ENCODE measurements around the gene RALY. TPM values are rescaled to one million over a fixed set of nuclear protein-coding genes. Genes with fewer than 3 reads are reported as not detected.

The RALY gene
- total RNA-seq, 1 experiment from 2014 or later: 164 TPM

DNA sequence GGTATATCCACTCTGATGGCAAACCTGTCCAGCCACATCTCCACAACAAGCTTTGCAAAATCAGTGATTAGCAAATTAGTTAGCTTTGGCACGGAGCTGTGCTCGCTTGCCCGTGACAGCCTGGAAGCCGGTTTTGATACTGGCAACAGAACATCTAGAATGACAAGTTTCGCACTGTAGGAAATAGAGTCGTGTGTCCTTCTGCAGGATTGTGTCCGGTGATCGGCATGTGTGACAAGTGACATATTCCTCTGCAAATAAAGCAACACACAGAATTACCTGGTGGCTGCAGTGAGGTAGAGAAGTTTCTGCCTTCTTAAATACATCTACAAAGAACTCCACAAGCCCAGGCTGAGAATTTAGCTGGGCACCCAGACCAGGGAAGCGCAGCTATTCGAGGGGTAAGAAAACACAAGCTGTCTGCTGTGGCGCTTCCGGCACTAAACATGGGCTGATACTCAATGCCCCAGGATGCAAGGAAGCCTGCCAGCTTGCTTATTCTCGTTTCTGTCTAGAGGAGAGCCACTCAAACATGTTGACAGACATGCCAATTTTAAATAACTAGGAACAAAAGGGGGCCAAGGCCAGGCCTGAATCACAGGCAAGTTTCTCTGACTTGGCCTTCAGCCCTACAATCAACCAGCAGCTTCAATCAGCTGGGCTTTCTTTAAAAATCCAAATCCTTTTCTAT lies 96.1 kb downstream of the RALY start:
- no TSS peak for BruUV-seq (replicated peaks)

DNA sequence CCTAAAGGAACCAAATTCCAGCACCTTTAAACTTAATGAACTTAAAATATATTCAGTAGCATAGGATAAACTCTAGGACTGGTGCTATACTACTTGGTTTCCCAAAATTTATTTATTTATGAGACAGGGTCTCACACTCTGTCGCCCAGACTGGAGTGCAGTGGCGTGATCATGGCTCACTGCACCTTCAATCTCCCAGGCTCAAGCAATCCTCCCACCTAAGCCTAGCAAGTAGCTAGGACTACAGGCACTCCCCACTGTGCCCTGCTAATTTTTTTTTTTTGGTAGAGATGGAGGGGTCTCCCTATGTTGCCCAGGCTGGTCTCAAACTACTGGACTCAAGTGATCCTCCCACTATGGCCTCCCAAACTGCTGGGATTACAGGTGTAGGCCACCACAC lies 96.9 kb downstream of the RALY start:
- Histone ChIP-seq H3K27ac (ENCODE audit: low read length) (no peak overlapping the region), H3K9me3 (ENCODE audit: control insufficient read depth, insufficient read depth, low read depth, low read length) (no peaks in the 10 kb centered on the region), H3K4me3 (ENCODE audit: low read depth in 2 of 2, low read length in 2 of 2) (no peak overlapping the region), H3K27me3 (ENCODE audit: control insufficient read depth, insufficient read depth, low read length) (no peaks in the 10 kb centered on the region), H3K36me3 (ENCODE audit: control insufficient read depth, insufficient read depth, low read length) (peaks cover 53% of the 10 kb centered on the region), H3K4me1 (ENCODE audit: control insufficient read depth, insufficient read depth, low read length) (no peaks in the 10 kb centered on the region)
- in situ Hi-C loops (cut with HindIII; ENCODE audit: low pct_unique_long_range_greater_than_20kb, low sequenced_read_pairs): no loop called here
- intact Hi-C loops (cut with micrococcal nuclease; ENCODE audit: unreplicated experiment): no loop called here
- DNase-seq (ENCODE audit: low read depth, low spot score) (no peak), ATAC-seq (no peak)
- no peak for TF ChIP-seq CTCF (IDR thresholded peaks at IDR 0.05)
- TF ChIP-seq TCF7L2 (IDR thresholded peaks at IDR 0.05; ENCODE audit: low read depth, low read length): no peak
- POLR2A ChIA-PET: no interaction called here
- CTCF ChIA-PET: no interaction called here
- BruUV-seq (replicated peaks): no TSS peak

More for the DNA sequence above, 96.1 kb downstream of the RALY start:
- no peak overlapping the region for H3K27ac ChIP-seq (ENCODE audit: low read length)
- ATAC-seq (no peak), DNase-seq (ENCODE audit: low read depth, low spot score) (no peak)
- intact Hi-C loops (cut with micrococcal nuclease; ENCODE audit: unreplicated experiment) (no loop called here), in situ Hi-C loops (cut with HindIII; ENCODE audit: low pct_unique_long_range_greater_than_20kb, low sequenced_read_pairs) (no loop called here)
- TF ChIP-seq SIN3A (IDR thresholded peaks at IDR 0.05; ENCODE audit: borderline replicate concordance, insufficient read depth, low read depth, low read length) (no peak), REST (IDR thresholded peaks at IDR 0.05; ENCODE audit: insufficient read depth in 1 of 2, low read depth in 2 of 2, low read length in 1 of 2) (no peak), TCF7L2 (IDR thresholded peaks at IDR 0.05; ENCODE audit: low read depth, low read length) (no peak), POLR2AphosphoS5 (IDR thresholded peaks at IDR 0.05; ENCODE audit: low read depth, low read length) (no peak; the same call in 1 of the 2 replicates), CTCF (IDR thresholded peaks at IDR 0.05) (no peak)
- H3K4me3 ChIP-seq (ENCODE audit: low read depth in 2 of 2, low read length in 2 of 2): no peak overlapping the region
- CTCF ChIA-PET: interaction anchor here (0.6 kb wide), 2 partner anchors 23 to 38 kb away, joined by 3 to 4 read pairs; no protein-coding TSS in a partner anchor
- POLR2A ChIA-PET: no interaction called here
- no peaks in the 10 kb centered on the region for H3K9me3 ChIP-seq (ENCODE audit: control insufficient read depth, insufficient read depth, low read depth, low read length)
- no peaks in the 10 kb centered on the region for H3K27me3 ChIP-seq (ENCODE audit: control insufficient read depth, insufficient read depth, low read length)
- peaks cover 47% of the 10 kb centered on the region for H3K36me3 ChIP-seq (ENCODE audit: control insufficient read depth, insufficient read depth, low read length)
- H3K4me1 ChIP-seq (ENCODE audit: control insufficient read depth, insufficient read depth, low read length): no peaks in the 10 kb centered on the region
